ENCODE measurements around the gene FSIP1. TPM values are rescaled to one million over a fixed set of nuclear protein-coding genes. Genes with fewer than 3 reads are reported as not detected.

The FSIP1 gene
- total RNA-seq, 2 experiments from 2014 or later, result 0.22 to 0.34 TPM

DNA sequence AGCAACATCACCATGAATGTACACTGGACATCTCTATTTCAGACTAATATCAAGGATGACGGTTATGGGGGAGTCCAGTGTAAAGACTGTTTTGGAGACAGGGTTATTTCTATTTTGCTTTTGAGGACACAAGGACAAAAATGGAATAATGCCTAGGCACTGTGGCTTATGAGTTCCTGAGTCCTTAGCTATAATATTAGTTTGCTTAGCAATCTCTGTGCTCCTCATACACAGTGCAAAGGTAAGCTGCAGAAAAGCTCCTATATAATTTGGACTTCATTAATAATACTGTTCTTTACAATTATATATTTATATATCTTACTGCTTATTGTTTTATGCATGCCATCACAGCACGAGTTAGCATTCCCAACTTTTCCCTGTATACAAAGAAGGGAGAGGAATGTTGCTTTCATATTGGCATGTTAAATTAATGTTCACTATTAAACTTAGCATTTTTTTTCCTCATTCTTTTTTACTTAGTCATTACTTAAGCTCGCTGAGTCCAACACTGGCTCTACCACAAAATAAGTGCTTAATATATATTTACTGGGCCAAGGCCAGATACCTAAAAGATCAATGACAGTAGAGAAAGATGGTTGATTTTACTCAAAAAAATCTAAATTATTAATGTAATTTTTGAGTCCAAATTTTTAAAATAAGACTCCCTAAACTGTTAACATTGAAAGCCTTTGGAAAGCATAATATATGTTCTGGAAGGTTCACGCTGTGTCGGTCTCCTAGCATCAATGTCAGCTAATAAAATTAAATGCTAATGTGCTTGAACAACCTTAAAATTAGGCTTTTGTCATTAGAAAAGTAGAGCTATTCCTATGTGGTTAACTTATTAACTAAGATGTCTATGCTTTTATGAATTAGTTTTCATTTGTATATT lies 187.9 kb downstream of the FSIP1 start:
- ChIA-PET CTCF (interaction anchor here (0.6 to 2.3 kb wide), 4 partner anchors 29 to 360 kb away, joined by 3 to 18 read pairs (median 3); no protein-coding TSS in a partner anchor), POLR2A (no interaction called here)
- no peaks in the 10 kb centered on the region for H3K27me3 ChIP-seq (ENCODE audit: control insufficient read depth in 1 of 2, insufficient read depth in 2 of 2, low read length in 2 of 2)
- H3K4me3 ChIP-seq (ENCODE audit: low read length), result no peak overlapping the region
- H3K9me3 Mint-ChIP-seq, result no peaks in the 10 kb centered on the region
- no peak overlapping the region for H3K4me3 Mint-ChIP-seq
- no peak overlapping the region for H3K27ac ChIP-seq (ENCODE audit: low read depth in 1 of 2, low read length in 2 of 2)
- intact Hi-C loops (cut with DNase I, micrococcal nuclease), result loop anchor here in 1 of 2 experiments (5.0 kb wide), 2 partner anchors 88 to 163 kb away; no protein-coding TSS in a partner anchor
- ATAC-seq (ENCODE audit: poor library complexity), result no peak
- TF ChIP-seq, protein P1, sequence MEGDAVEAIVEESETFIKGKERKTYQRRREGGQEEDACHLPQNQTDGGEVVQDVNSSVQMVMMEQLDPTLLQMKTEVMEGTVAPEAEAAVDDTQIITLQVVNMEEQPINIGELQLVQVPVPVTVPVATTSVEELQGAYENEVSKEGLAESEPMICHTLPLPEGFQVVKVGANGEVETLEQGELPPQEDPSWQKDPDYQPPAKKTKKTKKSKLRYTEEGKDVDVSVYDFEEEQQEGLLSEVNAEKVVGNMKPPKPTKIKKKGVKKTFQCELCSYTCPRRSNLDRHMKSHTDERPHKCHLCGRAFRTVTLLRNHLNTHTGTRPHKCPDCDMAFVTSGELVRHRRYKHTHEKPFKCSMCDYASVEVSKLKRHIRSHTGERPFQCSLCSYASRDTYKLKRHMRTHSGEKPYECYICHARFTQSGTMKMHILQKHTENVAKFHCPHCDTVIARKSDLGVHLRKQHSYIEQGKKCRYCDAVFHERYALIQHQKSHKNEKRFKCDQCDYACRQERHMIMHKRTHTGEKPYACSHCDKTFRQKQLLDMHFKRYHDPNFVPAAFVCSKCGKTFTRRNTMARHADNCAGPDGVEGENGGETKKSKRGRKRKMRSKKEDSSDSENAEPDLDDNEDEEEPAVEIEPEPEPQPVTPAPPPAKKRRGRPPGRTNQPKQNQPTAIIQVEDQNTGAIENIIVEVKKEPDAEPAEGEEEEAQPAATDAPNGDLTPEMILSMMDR (IDR thresholded peaks at IDR 0.05), result no peak
- DNase-seq, result no peak
- H3K9me3 ChIP-seq (ENCODE audit: control insufficient read depth in 1 of 2, insufficient read depth in 1 of 2, low read length in 2 of 2), result peaks cover 0 to 6% of the 10 kb centered on the region in 2 experiments
- no peaks in the 10 kb centered on the region for H3K4me1 ChIP-seq (ENCODE audit: insufficient read depth, low read length)
- no peaks in the 10 kb centered on the region for H3K36me3 Mint-ChIP-seq (ENCODE audit: low read depth)
- H3K4me1 Mint-ChIP-seq (ENCODE audit: low read depth), result no peaks in the 10 kb centered on the region
- H3K27ac Mint-ChIP-seq, result no peak overlapping the region
- H3K27me3 Mint-ChIP-seq, result peaks cover 4% of the 10 kb centered on the region
- H3K36me3 ChIP-seq (ENCODE audit: insufficient read depth, low read length), result no peaks in the 10 kb centered on the region

DNA sequence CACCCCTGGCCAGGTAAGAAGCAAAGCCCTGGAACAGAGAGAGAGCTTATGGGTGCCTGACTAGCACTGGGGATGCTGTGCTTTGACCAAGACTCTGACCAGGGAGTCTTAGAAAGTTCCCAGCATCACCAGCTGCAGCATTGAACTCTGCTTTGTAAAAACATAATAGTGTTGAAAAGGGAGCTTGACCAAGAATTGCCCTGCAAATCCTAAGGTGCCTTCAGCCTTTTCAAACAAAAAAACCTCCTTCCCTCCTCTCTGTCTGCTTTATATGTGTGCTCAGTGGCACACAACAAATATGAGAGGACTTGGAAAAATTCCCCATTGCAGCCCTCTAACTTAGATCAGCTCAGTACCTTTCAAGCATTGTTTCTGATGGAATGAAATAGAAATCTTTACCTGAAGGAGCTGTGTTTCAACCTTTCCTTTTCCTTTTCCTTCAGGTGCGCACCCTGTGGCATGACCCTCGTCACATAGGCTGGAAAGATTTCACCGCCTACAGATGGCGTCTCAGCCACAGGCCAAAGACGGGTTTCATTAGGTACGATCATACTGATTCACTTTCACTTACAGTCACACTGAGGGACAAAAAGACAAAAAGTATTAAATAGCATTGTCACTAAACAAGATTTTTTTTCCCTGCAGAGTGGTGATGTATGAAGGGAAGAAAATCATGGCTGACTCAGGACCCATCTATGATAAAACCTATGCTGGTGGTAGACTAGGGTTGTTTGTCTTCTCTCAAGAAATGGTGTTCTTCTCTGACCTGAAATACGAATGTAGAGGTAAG lies 188.8 kb downstream of the FSIP1 start:
- no peak overlapping the region for H3K4me3 ChIP-seq (ENCODE audit: low read length)
- Mint-ChIP-seq H3K4me3 (no peak overlapping the region), H3K36me3 (ENCODE audit: low read depth) (no peaks in the 10 kb centered on the region), H3K27me3 (peaks cover 4% of the 10 kb centered on the region), H3K4me1 (ENCODE audit: low read depth) (no peaks in the 10 kb centered on the region), H3K27ac (no peak overlapping the region), H3K9me3 (no peaks in the 10 kb centered on the region)
- no peak overlapping the region for H3K27ac ChIP-seq (ENCODE audit: low read depth in 1 of 2, low read length in 2 of 2)
- DNase-seq, result peak in 6 of 14 experiments; percentile 10 to 72 (median 56)
- no peaks in the 10 kb centered on the region for H3K4me1 ChIP-seq (ENCODE audit: insufficient read depth, low read length)
- no peaks in the 10 kb centered on the region for H3K36me3 ChIP-seq (ENCODE audit: insufficient read depth, low read length)
- POLR2A ChIA-PET, result no interaction called here
- CTCF ChIA-PET, result interaction anchor here (0.6 to 2.3 kb wide), 5 partner anchors 10 to 163 kb away, joined by 3 to 18 read pairs (median 3); no protein-coding TSS in a partner anchor
- peaks cover 0 to 10% of the 10 kb centered on the region in 2 experiments for H3K9me3 ChIP-seq (ENCODE audit: control insufficient read depth in 1 of 2, insufficient read depth in 1 of 2, low read length in 2 of 2)
- intact Hi-C loops (cut with DNase I, micrococcal nuclease), result loop anchor here in 1 of 2 experiments (5.0 kb wide), 2 partner anchors 88 to 163 kb away; no protein-coding TSS in a partner anchor
- TF ChIP-seq, protein P1 (IDR thresholded peaks at IDR 0.05), result peak; percentile 38
- no peak for ATAC-seq (ENCODE audit: poor library complexity)
- H3K27me3 ChIP-seq (ENCODE audit: control insufficient read depth in 1 of 2, insufficient read depth in 2 of 2, low read length in 2 of 2), result no peaks in the 10 kb centered on the region

DNA sequence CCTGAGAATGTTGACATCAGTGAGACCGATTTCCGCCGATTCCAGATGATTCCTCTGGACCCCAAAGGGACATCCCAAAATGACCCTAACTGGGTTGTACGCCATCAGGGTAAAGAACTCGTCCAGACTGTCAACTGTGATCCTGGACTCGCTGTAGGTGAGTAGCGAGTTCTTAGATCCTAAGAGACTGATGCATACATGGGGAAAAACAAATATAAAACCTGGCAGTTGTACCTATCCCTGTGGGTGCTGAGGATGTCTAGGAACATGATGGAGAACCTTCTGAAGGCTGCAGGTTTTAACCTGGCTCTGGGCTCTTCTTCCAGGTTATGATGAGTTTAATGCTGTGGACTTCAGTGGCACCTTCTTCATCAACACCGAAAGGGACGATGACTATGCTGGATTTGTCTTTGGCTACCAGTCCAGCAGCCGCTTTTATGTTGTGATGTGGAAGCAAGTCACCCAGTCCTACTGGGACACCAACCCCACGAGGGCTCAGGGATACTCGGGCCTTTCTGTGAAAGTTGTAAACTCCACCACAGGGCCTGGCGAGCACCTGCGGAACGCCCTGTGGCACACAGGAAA lies 189.5 kb downstream of the FSIP1 start:
- DNase-seq, result no peak
- CTCF ChIA-PET, result interaction anchor here (0.6 to 2.3 kb wide), 3 partner anchors 10 to 164 kb away, joined by 3 to 18 read pairs (median 3); no protein-coding TSS in a partner anchor
- no peak overlapping the region for H3K4me3 ChIP-seq (ENCODE audit: low read length)
- TF ChIP-seq, protein P1 (IDR thresholded peaks at IDR 0.05), result no peak
- Mint-ChIP-seq H3K4me3 (no peak overlapping the region), H3K4me1 (ENCODE audit: low read depth) (no peaks in the 10 kb centered on the region), H3K27ac (no peak overlapping the region), H3K27me3 (peaks cover 4% of the 10 kb centered on the region), H3K9me3 (no peaks in the 10 kb centered on the region), H3K36me3 (ENCODE audit: low read depth) (no peaks in the 10 kb centered on the region)
- no peaks in the 10 kb centered on the region for H3K4me1 ChIP-seq (ENCODE audit: insufficient read depth, low read length)
- H3K36me3 ChIP-seq (ENCODE audit: insufficient read depth, low read length), result no peaks in the 10 kb centered on the region
- no peak for ATAC-seq (ENCODE audit: poor library complexity)
- POLR2A ChIA-PET, result no interaction called here
- H3K27ac ChIP-seq (ENCODE audit: low read depth in 1 of 2, low read length in 2 of 2), result no peak overlapping the region
- H3K9me3 ChIP-seq (ENCODE audit: control insufficient read depth in 1 of 2, insufficient read depth in 1 of 2, low read length in 2 of 2), result peaks cover 0 to 10% of the 10 kb centered on the region in 2 experiments
- H3K27me3 ChIP-seq (ENCODE audit: control insufficient read depth in 1 of 2, insufficient read depth in 2 of 2, low read length in 2 of 2), result no peaks in the 10 kb centered on the region
- intact Hi-C loops (cut with DNase I, micrococcal nuclease), result loop anchor here in 1 of 2 experiments (5.0 kb wide), 2 partner anchors 89 to 164 kb away; no protein-coding TSS in a partner anchor

Data from CD4-positive, alpha-beta T cell (primary cell).